ENCODE measurements around the gene KCNJ18. TPM values are rescaled to one million over a fixed set of nuclear protein-coding genes. Genes with fewer than 3 reads are reported as not detected.
"Not testable (repeated sequence)": the region's sequence is repeated elsewhere in the genome, so short reads cannot be mapped to it uniquely, and the experiment has no call there.

Gene KCNJ18
- total RNA-seq, 1 donor from 2014 or later: not detected

- intact Hi-C loops (cut with DNase I); H3K4me1 ChIP-seq; H3K4me3 ChIP-seq; H3K27me3 ChIP-seq; H3K9me3 ChIP-seq; H3K36me3 ChIP-seq; H3K27ac ChIP-seq: not testable (repeated sequence)
- peak in 1 of 2 donors; percentile 40 for DNase-seq (ENCODE audit: low spot score in 2 of 2)
Observed at GRCh38 chr17:21722268-21722667, 29.9 kb downstream of the KCNJ18 start.

DNA sequence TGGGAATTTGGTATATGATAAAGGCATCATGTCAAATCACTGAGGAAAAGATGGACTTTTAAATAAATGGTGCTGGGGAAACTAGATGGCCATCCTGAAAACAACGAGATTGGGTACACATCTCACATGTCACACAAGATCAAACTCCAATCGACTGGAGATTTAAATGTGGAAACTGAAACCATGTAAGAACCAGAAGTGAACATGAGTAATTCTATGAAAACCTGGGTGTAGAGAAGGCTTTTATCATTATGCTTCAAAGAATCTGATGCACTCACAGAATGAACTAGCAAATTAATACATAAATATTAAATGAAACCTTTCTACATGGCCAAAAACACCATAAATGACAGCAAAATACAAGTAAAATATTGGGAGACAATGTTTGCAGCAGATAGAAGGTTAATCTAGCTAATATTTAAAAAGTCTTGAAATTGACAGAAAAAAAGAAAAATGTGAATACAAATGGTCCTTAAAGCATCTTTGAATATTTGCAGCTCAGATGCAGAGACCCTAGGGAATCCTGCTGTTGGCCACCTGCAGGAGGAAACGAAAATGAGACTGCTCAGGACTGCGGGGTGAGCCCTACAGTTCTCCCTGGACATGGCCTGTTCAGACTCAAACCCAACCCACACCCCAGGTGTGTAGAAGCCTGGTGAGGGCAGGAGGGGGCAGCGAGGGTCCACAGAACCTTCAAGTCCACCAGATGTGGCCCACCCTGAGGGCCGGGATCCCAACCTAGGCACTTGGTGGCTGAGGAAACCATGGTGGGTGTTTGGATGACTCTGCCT, 32.1 kb downstream of the KCNJ18 start:
- H3K9me3 ChIP-seq; H3K4me3 ChIP-seq; H3K4me1 ChIP-seq; DNase-seq (ENCODE audit: low spot score in 2 of 2); intact Hi-C loops (cut with DNase I); H3K27ac ChIP-seq; H3K36me3 ChIP-seq; H3K27me3 ChIP-seq: not testable (repeated sequence)

DNA sequence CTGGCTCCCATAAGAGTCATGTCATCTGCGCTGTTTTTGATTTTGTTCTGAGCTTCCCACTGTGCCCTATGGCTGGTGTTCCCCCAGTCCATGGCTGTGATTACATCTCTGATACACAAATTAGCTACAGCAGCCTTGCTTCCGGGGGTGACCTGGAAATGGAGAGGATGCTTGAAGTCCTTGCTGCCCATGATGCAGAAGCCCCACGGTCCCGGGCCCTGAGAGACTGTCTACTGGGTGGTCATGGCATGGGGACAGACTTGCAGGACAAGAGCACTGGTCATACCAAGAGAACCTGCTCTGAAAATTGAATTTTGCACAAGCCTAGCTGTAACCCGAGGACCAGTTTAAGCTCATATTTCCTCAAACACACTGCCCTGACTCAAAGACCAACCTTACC, 38.8 kb downstream of the KCNJ18 start:
- H3K36me3 ChIP-seq; H3K27me3 ChIP-seq; H3K9me3 ChIP-seq; H3K4me1 ChIP-seq; intact Hi-C loops (cut with DNase I); H3K27ac ChIP-seq; H3K4me3 ChIP-seq; DNase-seq (ENCODE audit: low spot score in 2 of 2): not testable (repeated sequence)

- H3K4me3 ChIP-seq; H3K27me3 ChIP-seq; H3K27ac ChIP-seq; H3K9me3 ChIP-seq; H3K36me3 ChIP-seq; H3K4me1 ChIP-seq; intact Hi-C loops (cut with DNase I); DNase-seq (ENCODE audit: low spot score in 2 of 2): not testable (repeated sequence)
Observed at GRCh38 chr17:21733931-21734330, 41.6 kb downstream of the KCNJ18 start.

DNA sequence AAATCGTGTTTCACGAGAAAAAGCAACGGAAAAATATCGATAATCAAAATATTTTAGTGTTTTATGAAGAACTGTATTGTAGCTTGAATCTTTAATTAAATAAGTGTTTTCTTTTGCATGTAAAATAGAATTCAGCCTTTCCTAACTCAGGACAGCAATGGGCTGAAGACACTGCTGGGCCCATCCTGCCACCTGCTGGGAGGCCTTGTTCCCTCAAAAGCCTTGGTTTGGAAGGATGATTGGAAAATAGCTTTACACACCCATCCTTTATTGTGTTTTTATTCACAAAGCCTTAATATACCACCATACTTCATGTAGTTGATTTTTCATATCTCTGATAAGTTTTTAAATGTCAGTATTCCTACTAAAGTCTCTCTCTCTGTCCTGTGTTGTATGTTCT, 43.5 kb downstream of the KCNJ18 start:
- intact Hi-C loops (cut with DNase I); H3K4me1 ChIP-seq: not testable (repeated sequence)

GRCh38 chr17:21737015-21737580, 44.8 kb downstream of the KCNJ18 start:
- H3K4me3 ChIP-seq; intact Hi-C loops (cut with DNase I); H3K27me3 ChIP-seq; DNase-seq (ENCODE audit: low spot score in 2 of 2); H3K4me1 ChIP-seq; H3K27ac ChIP-seq; H3K36me3 ChIP-seq; H3K9me3 ChIP-seq: not testable (repeated sequence)

More for the DNA sequence above, 43.5 kb downstream of the KCNJ18 start:
- not testable (repeated sequence) for H3K36me3 ChIP-seq; H3K27ac ChIP-seq; H3K9me3 ChIP-seq; DNase-seq (ENCODE audit: low spot score in 2 of 2); H3K27me3 ChIP-seq; H3K4me3 ChIP-seq

DNA sequence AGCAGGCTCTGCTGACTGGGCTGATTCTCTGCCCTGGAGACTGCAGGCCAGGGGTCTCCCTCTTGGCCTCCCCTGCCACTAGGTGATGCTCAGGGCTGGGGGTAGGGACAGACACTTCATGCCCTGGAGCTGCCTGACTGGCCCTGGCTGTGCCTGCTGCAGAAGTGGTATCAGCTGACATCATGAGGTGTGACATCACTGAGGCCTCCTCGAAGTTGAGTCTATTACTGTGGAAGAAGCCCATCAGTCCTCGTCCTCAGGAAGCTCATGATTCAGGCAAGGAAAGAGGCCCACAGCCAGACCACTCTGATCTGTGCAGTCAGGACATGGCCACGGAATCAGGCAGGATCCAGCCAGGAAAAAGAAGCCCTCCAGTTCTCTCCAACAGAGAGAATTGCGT, 45.9 kb downstream of the KCNJ18 start:
- H3K36me3 ChIP-seq; H3K4me3 ChIP-seq; H3K27ac ChIP-seq; intact Hi-C loops (cut with DNase I); H3K27me3 ChIP-seq; H3K4me1 ChIP-seq; H3K9me3 ChIP-seq; DNase-seq (ENCODE audit: low spot score in 2 of 2): not testable (repeated sequence)

GRCh38 chr17:21738877-21739474, 46.7 kb downstream of the KCNJ18 start:
- H3K27ac ChIP-seq; H3K9me3 ChIP-seq; H3K27me3 ChIP-seq; H3K4me1 ChIP-seq; DNase-seq (ENCODE audit: low spot score in 2 of 2); H3K4me3 ChIP-seq; intact Hi-C loops (cut with DNase I); H3K36me3 ChIP-seq: not testable (repeated sequence)

GRCh38 chr17:21739485-21739884, 47.2 kb downstream of the KCNJ18 start:
- H3K4me1 ChIP-seq; H3K4me3 ChIP-seq; H3K27me3 ChIP-seq; H3K27ac ChIP-seq; H3K9me3 ChIP-seq; H3K36me3 ChIP-seq; intact Hi-C loops (cut with DNase I); DNase-seq (ENCODE audit: low spot score in 2 of 2): not testable (repeated sequence)

- H3K9me3 ChIP-seq; H3K4me1 ChIP-seq; H3K36me3 ChIP-seq; H3K27me3 ChIP-seq; DNase-seq (ENCODE audit: low spot score in 2 of 2); H3K4me3 ChIP-seq; H3K27ac ChIP-seq; intact Hi-C loops (cut with DNase I): not testable (repeated sequence)
Observed at GRCh38 chr17:21740836-21741235, 48.5 kb downstream of the KCNJ18 start.

DNA sequence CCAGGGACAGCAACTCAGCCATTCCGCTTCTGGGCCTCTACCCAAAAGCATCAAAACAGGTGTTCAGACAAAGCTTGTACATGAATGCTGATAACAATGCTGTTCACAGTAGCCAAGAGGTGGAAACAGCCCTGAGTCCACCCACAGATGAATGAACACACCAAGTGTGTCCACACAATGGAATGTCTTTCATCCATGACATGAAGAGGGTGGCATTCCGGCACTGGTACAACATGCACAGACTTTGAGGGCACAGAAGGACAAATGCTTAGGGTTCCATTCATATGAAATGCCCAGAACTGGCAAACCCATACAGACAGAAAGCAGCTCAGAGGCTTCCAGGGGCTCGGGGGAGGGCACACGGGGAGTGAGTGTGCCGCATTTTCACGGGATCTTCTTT, 49.2 kb downstream of the KCNJ18 start:
- intact Hi-C loops (cut with DNase I); H3K4me1 ChIP-seq; H3K27me3 ChIP-seq; DNase-seq (ENCODE audit: low spot score in 2 of 2); H3K9me3 ChIP-seq; H3K4me3 ChIP-seq; H3K36me3 ChIP-seq; H3K27ac ChIP-seq: not testable (repeated sequence)
